ENCODE data around the gene FAM3D. TPM values are rescaled to one million over a fixed set of nuclear protein-coding genes. Genes with fewer than 3 reads are reported as not detected.

The FAM3D gene
- total and polyA plus RNA-seq, 2 of the 8 experiments (the other 6 are each of a cell fraction or from before 2014, with no cell fraction given), result not detected

- no peak for TF ChIP-seq SP4 (IDR thresholded peaks at IDR 0.05; ENCODE audit: low read length)
Measured at GRCh38 chr3:58627941-58628340, 38.6 kb downstream of the FAM3D start (continued).
